Measurements from ENCODE around the gene VWA8.
"Not testable (repeated sequence)": the region's sequence is repeated elsewhere in the genome, so short reads cannot be mapped to it uniquely, and the experiment has no call there.

Gene VWA8

GRCh38 chr13:41546372-41547190 lies 414.3 kb downstream of the VWA8 start:
- peak; percentile 35 for DNase-seq

- DNase-seq = no peak
Measured at GRCh38 chr13:41545432-41545707, 415.5 kb downstream of the VWA8 start.

- no peak for DNase-seq
Measured at GRCh38 chr13:41543664-41544300, 417.1 kb downstream of the VWA8 start.

DNA sequence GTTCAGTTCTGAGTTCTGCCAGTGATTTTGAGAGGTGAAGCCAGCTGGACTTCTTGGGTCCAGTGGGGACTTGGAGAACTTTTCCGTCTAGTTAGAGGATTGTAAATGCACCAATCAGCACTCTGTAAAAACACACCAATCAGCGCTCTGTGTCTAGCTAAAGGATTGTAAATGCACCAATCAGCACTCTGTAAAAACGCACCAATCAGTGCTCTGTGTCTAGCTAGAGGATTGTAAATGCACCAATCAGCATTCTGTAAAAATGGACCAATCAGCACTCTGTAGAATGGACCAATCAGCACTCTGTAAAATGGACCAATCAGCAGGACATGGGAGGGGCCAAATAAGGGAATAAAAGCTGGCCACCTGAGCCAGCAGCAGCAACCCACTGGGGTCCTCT lies 418.1 kb downstream of the VWA8 start:
- not testable (repeated sequence) for DNase-seq

- DNase-seq = no peak
Measured at GRCh38 chr13:41542281-41542680, 418.6 kb downstream of the VWA8 start.

GRCh38 chr13:41541142-41541938 lies 419.6 kb downstream of the VWA8 start:
- DNase-seq = no peak

DNA sequence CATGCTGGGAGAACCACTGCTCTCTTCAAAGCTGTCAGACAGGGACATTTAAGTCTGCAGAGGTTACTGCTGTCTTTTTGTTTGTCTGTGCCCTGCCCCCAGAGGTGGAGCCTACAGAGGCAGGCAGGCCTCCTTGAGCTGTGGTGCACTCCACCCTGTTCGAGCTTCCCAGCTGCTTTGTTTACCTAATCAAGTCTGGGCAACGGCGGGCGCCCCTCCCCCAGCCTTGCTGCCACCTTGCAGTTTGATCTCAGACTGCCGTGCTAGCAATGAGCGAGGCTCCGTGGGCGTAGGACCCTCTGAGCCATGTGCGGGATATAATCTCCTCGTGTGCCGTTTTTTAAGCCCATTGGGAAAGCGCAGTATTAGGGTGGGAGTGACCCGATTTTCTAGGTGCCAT lies 420.7 kb downstream of the VWA8 start:
- DNase-seq = not testable (repeated sequence)

GRCh38 chr13:41533266-41534052 lies 427.4 kb downstream of the VWA8 start:
- DNase-seq = no peak

DNA sequence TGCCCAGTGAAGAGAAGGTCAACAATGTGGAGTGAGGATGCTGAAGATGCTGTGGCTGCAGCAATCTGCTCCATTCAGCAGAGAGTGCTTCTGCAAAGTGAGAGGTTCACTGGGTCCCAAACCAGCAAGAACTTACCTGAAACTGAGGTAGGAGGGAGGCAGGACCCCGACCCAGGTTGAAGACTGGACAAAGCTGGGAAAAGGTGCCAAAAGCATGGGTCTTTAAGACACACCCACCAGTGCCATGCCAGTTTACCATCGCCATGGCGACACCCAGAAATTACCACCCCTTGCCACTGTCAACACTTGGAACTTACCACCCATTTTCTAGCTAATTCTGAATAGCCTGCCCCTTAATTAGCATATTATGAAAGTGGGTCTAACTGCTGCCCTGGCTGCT lies 432.9 kb downstream of the VWA8 start:
- no peak for DNase-seq

DNA sequence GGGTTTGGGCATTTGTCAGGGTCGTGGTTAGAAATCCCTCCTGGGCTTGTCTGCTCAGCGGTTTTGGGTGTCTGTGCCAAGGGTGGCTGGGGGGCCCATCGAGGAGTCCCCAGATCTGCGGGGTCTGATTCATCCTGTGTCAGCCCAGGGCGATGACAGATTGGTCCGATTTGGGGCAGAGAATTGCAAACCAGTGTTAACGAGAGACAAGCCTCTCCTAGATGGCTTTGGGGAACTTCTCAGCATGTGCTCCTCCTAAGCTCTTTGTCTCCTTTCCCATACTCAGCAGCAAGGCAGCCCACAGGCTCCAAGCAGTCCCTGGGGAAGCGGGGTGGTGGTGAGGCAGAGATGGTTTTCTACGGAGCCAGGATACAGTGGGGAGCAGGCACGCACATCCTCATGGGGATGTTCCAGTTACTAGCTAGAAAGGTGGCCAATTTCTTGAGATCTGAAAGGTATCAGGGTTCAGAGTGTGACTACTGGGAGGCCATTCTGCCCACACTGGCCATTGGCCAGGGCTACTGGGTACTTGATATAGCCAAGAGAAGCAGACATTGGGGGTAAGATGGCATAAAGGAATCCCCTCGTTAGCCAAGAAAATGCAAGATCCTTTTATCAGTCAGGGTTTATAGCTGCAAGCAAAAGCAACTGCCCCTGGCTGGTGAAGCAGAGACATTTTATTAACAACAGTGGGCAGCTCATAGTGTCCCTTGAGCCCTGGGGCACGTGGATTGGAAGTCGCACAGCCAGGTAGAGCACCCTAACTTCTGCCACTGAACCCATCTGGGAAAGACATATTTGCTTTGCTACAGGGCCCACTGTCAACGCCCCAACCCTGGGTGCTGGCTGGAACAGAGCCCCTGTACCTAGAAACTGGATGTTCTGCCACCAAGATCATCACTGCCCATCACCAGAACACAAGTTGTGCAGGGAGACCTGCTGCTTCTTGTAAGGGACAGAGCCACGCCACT lies 440.0 kb downstream of the VWA8 start:
- DNase-seq = no peak

DNA sequence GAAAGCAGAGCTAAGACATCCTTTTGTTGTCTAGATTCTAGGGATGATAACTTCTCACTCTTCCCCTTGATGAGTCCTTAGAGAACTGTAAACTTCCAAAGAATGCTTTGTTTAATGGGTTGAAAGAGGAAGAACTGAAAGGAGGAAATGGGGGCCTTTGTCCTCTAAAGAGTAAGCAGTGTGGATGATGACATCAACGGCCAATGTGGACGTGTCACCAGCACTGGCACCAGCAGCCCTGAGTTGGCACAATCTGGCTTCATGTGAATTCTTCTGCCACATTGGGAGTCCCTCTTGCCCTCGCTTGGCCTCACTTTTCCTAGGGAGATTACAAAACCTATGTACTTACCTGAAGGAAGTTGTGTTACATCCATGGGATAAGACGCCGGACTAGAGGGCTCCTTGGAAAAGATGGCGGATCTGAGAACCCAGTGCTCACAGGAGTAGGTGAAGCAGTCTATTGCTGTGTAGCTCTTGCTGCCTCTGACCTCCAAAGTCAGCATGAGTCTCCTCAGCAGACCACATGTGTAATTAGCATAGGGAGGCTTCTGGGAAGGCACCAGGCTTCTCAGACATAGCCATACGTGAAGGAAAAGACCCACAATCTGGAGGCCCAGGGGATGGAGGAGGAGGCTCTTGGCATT lies 440.8 kb downstream of the VWA8 start:
- no peak for DNase-seq
